Adrenal gland (tissue), 12 donors: ENCODE data around the gene ADAM19. TPM values are rescaled to one million over a fixed set of nuclear protein-coding genes. Genes with fewer than 3 reads are reported as not detected.

Experiments
- DNase-seq, 7 donors: peaks; one replicate each; pipeline ENCODE4 v3.0.0-alpha.2; 2019 to 2020
- H3K27ac ChIP-seq, 5 donors: fragments of 200-600 bp; sonication (generic) in 4 of 5; 1 replicate in 3 of 5; 2 replicates in 2 of 5; pipeline versions ENCODE4 v1.5.1 to v1.8.0; 2016 to 2020; ENCODE audit warnings: mild to moderate bottlenecking in 1 of 5
- H3K27me3 ChIP-seq: fragments of 200-600 bp; 2 replicates; pipeline ENCODE4 v1.8.0; 2021
- H3K36me3 ChIP-seq, 2 donors: fragments of 200-600 bp; replicated peaks in 1 of 2; 1 replicate in 1 of 2; 2 replicates in 1 of 2; pipeline versions ENCODE4 v1.5.1 to v1.8.0; 2018 to 2022
- H3K4me1 ChIP-seq, 2 donors: fragments of 200-600 bp; replicated peaks in 1 of 2; 1 replicate in 1 of 2; 2 replicates in 1 of 2; pipeline versions ENCODE4 v1.5.1 to v1.8.0; 2018 to 2021
- H3K4me3 ChIP-seq, 4 donors: fragments of 200-600 bp; sonication (generic) in 3 of 4; one replicate each; pipeline ENCODE4 v1.5.1; 2016 to 2018
- H3K9me3 ChIP-seq, 3 donors: fragments of 200-600 bp; sonication (generic) in 1 of 3; replicated peaks in 1 of 3; 1 replicate in 2 of 3; 2 replicates in 1 of 3; pipeline versions ENCODE4 v1.5.1 to v1.8.0; 2016 to 2021
- CTCF ChIP-seq, 6 experiments: fragments of 450-650 bp in 4 of 6; fragments of 200-600 bp in 2 of 6; sonication (generic) in 1 of 6; IDR thresholded peaks; 1 replicate in 5 of 6; 2 replicates in 1 of 6; pipeline versions ENCODE4 v1.5.1 to v1.8.0; 2016 to 2021; ENCODE audit warnings: antibody characterized with exemption in 6 of 6, mild to moderate bottlenecking in 2 of 6, moderate library complexity in 1 of 6
- POLR2A ChIP-seq, 2 donors: fragments of 450-650 bp; IDR thresholded peaks; one replicate each; pipeline ENCODE4 v1.6.1; 2017; ENCODE audit warnings: antibody characterized with exemption in 2 of 2, mild to moderate bottlenecking in 2 of 2, moderate library complexity in 1 of 2
- WGBS, 4 donors: extraction: QIAGEN DNeasy Blood & Tissue Kit in 2 of 4; methylation state at CpG; one replicate each; pipeline versions ENCODE4 v1.1.5 to v1.1.7; 2013 to 2017; 5-methylcytosine and 5-hydroxymethylcytosine counted together
- intact Hi-C, 2 donors: fragments of 100-400 bp; cut with DNase I; formaldehyde crosslinking; loops; one replicate each; pipeline versions ENCODE4 v1.14.1 to v1.15.0; 2022 to 2023
- polyA plus RNA-seq, 3 donors: library from polyadenylated mRNA; stranded (reverse); fragments of 200-250 nt in 2 of 3; fragments of 350-450 nt in 1 of 3; fragmentation: Illumina TruSeq in 1 of 3; extraction: RNeasy Lipid Tissue Mini Kit (QIAGEN cat#74804) in 1 of 3; gene quantifications; one replicate each; pipeline ENCODE4 v1.2.3, GENCODE V29; 2013 to 2014
- total RNA-seq, 9 donors: library from RNA; depleted of rRNA in 4 of 9; stranded (reverse); fragments of >200 nt in 4 of 9; fragments of 120-200 nt in 1 of 9; fragmentation: NEBNext Ultra II Directional in 1 of 9; extraction: Animal tissue kit (Norgen Biotek cat#: 25700) in 1 of 9; gene quantifications; one replicate each; pipeline versions ENCODE4 v1.1.0 to v1.2.4, GENCODE V29; 2013 to 2023
- donor health status: healthy with polysubstance abuse.
- donor health status: Bipolar disorder and iron deficiency.
- donor health status: DM: yes; HTN: yes; CAD: no.
- donor health status: DM: no; HTN: no; CAD: no.
- donor health status: DM: no; HTN: no; CAD: no.
- donor health status: DM: yes; HTN: yes; CAD: no.

ADAM19 gene
- total and polyA plus RNA-seq, 12 donors = 2.2 to 15.1 (median 4.7) TPM

GRCh38 chr5:157460921-157461792 is 114.4 kb downstream of the ADAM19 start:
- Histone ChIP-seq H3K4me3 (no peak overlapping the region), H3K36me3 (no peaks in the 10 kb centered on the region), H3K4me1 (peaks cover 5 to 22% of the 10 kb centered on the region in 2 donors), H3K9me3 (no peaks in the 10 kb centered on the region), H3K27me3 (peaks cover 11% of the 10 kb centered on the region), H3K27ac (no peak overlapping the region)
- TF ChIP-seq POLR2A (IDR thresholded peaks at IDR 0.05) (no peak), CTCF (IDR thresholded peaks at IDR 0.05) (no peak)
- WGBS, 4 donors = 83 to 97% (median 91%) methylated on average over 3 to 4 of the region's 4 CpGs
- DNase-seq = no peak
- intact Hi-C loops = no loop called here

- intact Hi-C loops = no loop called here
- Histone ChIP-seq H3K27me3 (peaks cover 11% of the 10 kb centered on the region), H3K4me1 (peaks cover 5 to 22% of the 10 kb centered on the region in 2 donors), H3K9me3 (no peaks in the 10 kb centered on the region), H3K36me3 (no peaks in the 10 kb centered on the region), H3K27ac (no peak within 1 kb of the TSS), H3K4me3 (peak within 1 kb of the TSS in 1 of 4 donors; percentile 45)
- 3 to 12% (median 7%) methylated on average over 6 to 54 of the region's 54 CpGs for whole genome bisulfite sequencing, 4 donors
- DNase-seq = peak in 1 of 7 donors; percentile 13
- no peak for TF ChIP-seq CTCF (IDR thresholded peaks at IDR 0.05)
- no peak for TF ChIP-seq POLR2A (IDR thresholded peaks at IDR 0.05)
Observed at GRCh38 chr5:157459715-157460599, 115.6 kb downstream of the ADAM19 start, which contains the start of gene NIPAL4. TSS of gene NIPAL4 (plus strand) at chr5:157460213. CDS start at chr5:157460321, 108 bp downstream.

GRCh38 chr5:157458835-157459234 is 116.7 kb downstream of the ADAM19 start:
- peak in 1 of 7 donors; percentile 5 for DNase-seq
- TF ChIP-seq CTCF (IDR thresholded peaks at IDR 0.05) (no peak), POLR2A (IDR thresholded peaks at IDR 0.05) (no peak)
- Histone ChIP-seq H3K27me3 (peaks cover 11% of the 10 kb centered on the region), H3K27ac (no peak overlapping the region), H3K4me3 (no peak overlapping the region), H3K36me3 (no peaks in the 10 kb centered on the region), H3K4me1 (peaks cover 5 to 12% of the 10 kb centered on the region in 2 donors), H3K9me3 (no peaks in the 10 kb centered on the region)
- intact Hi-C loops = no loop called here
- 87 to 91% (median 89%) methylated on average over 5 of the region's 5 CpGs for WGBS, 4 donors

- Histone ChIP-seq H3K27me3 (peaks cover 11% of the 10 kb centered on the region), H3K27ac (no peak overlapping the region), H3K4me1 (peaks cover 5 to 9% of the 10 kb centered on the region in 2 donors), H3K9me3 (no peaks in the 10 kb centered on the region), H3K4me3 (no peak overlapping the region), H3K36me3 (no peaks in the 10 kb centered on the region)
- TF ChIP-seq POLR2A (IDR thresholded peaks at IDR 0.05) = no peak
- DNase-seq = no peak
- intact Hi-C loops = no loop called here
- 84 to 94% (median 91%) methylated on average over 5 of the region's 5 CpGs for WGBS, 4 donors
Observed at GRCh38 chr5:157457391-157457790, 118.2 kb downstream of the ADAM19 start.
